Dermis blood vessel endothelial cell (primary cell): ENCODE results near the gene ZNF717. TPM values are rescaled to one million over a fixed set of nuclear protein-coding genes. Genes with fewer than 3 reads are reported as not detected.
"Not testable (repeated sequence)": the region's sequence is repeated elsewhere in the genome, so short reads cannot be mapped to it uniquely, and the experiment has no call there.

ENCODE experiments used
- DNase-seq: peaks from one replicate; pipeline ENCODE4 v3.0.0; 2010
- total RNA-seq: library from RNA; depleted of rRNA; stranded (reverse); fragments of >200 nt; gene quantifications from 2 replicates; pipeline ENCODE4 v1.2.3, GENCODE V29; 2014

The ZNF717 gene
- 9.3 and 9.7 TPM in 2 replicates for total RNA-seq

GRCh38 chr3:75785081-75785755 lies at the start of gene ZNF717:
Gene ZNF717, minus strand, starts transcription at chr3:75785549. Its CDS starts 2,187 bp downstream, at chr3:75783362.
- peak; percentile 87 for DNase-seq

GRCh38 chr3:75831076-75831475 lies 45.7 kb upstream of the ZNF717 start:
- not testable (repeated sequence) for DNase-seq

GRCh38 chr3:75818019-75818418 lies 32.7 kb upstream of the ZNF717 start:
- not testable (repeated sequence) for DNase-seq

GRCh38 chr3:75816287-75817180 lies 31.2 kb upstream of the ZNF717 start:
- not testable (repeated sequence) for DNase-seq

- DNase-seq: no peak
Measured at GRCh38 chr3:75814797-75815196, 29.4 kb upstream of the ZNF717 start.

- DNase-seq: no peak
Measured at GRCh38 chr3:75782506-75782905, 2.8 kb downstream of the ZNF717 start.

- DNase-seq: no peak
Measured at GRCh38 chr3:75781079-75781745, 4.1 kb downstream of the ZNF717 start.

- peak; percentile 10 for DNase-seq
Measured at GRCh38 chr3:75777742-75778141, 7.6 kb downstream of the ZNF717 start.

GRCh38 chr3:75771631-75772030 lies 13.7 kb downstream of the ZNF717 start:
- not testable (repeated sequence) for DNase-seq

GRCh38 chr3:75768303-75769017 lies 16.9 kb downstream of the ZNF717 start:
- DNase-seq: no peak

GRCh38 chr3:75737831-75738493 lies 47.4 kb downstream of the ZNF717 start:
- peak; percentile 19 for DNase-seq

GRCh38 chr3:75727985-75728384 lies 57.4 kb downstream of the ZNF717 start:
- no peak for DNase-seq

- no peak for DNase-seq
Measured at GRCh38 chr3:75692061-75692460, 93.3 kb downstream of the ZNF717 start.

- DNase-seq: no peak
Measured at GRCh38 chr3:75687323-75687722, 98.0 kb downstream of the ZNF717 start.

Other genes with a start within 250 kb of the ZNF717 start
- not detected in 2 replicates for gene FRG2C, start 121.2 kb downstream of the ZNF717 start, total RNA-seq